WI38 (cell line): ENCODE data around the gene CD4.
"Not testable (repeated sequence)": the region's sequence is repeated elsewhere in the genome, so short reads cannot be mapped to it uniquely, and the experiment has no call there.

Experiments used
- H3K4me3 ChIP-seq: 2 replicates; pipeline ENCODE4 v1.5.1; 2011; ENCODE audit warnings: low read depth, mild to moderate bottlenecking, control low read depth, low read length
- TF ChIP-seq, protein P1 (sequence below): IDR thresholded peaks from 2 replicates; pipeline ENCODE4 v1.5.1; 2012; ENCODE audit warnings: low read depth, mild to moderate bottlenecking, control low read depth, low read length

Gene CD4

DNA sequence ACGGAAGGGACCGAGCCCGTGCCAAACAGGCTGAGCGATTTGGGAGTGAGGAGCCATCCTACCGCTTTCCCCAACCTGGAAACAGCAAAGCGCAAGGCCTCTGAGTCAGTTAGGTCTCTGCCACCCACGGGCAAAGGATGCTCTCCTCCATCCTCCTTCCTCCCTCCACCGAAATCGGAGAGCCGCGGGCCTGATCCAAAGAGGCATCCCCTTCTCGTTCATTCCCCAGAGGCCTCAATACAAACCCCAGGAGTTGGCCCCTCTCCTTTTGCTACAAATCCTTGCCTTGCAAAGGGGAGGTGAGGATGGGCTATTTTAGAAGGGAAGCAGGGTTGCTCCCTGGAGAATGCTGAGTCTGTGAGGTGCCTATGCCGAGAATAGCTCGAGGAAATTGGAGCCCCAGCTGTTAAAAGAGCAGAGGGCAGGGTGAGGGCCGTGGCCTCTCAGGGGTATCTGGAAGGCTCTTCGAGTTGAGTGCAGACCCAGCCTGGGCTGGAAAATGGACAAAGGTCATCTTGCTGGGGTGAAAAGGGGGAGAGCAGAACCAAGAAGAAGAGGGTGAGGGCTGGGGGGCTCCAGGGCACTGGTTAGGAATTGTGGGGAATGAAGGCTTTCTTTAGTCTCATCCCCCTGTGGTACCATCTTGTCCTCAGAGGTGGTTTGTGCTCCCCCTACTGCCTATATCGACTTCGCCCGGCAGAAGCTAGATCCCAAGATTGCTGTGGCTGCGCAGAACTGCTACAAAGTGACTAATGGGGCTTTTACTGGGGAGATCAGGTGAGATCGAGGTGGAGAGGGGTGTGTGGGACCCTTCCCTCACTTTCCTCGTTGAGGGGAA, 79.1 kb downstream of the CD4 start:
- TF ChIP-seq, protein P1, sequence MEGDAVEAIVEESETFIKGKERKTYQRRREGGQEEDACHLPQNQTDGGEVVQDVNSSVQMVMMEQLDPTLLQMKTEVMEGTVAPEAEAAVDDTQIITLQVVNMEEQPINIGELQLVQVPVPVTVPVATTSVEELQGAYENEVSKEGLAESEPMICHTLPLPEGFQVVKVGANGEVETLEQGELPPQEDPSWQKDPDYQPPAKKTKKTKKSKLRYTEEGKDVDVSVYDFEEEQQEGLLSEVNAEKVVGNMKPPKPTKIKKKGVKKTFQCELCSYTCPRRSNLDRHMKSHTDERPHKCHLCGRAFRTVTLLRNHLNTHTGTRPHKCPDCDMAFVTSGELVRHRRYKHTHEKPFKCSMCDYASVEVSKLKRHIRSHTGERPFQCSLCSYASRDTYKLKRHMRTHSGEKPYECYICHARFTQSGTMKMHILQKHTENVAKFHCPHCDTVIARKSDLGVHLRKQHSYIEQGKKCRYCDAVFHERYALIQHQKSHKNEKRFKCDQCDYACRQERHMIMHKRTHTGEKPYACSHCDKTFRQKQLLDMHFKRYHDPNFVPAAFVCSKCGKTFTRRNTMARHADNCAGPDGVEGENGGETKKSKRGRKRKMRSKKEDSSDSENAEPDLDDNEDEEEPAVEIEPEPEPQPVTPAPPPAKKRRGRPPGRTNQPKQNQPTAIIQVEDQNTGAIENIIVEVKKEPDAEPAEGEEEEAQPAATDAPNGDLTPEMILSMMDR = no peak
- peak overlapping the region; percentile 80 for H3K4me3 ChIP-seq

DNA sequence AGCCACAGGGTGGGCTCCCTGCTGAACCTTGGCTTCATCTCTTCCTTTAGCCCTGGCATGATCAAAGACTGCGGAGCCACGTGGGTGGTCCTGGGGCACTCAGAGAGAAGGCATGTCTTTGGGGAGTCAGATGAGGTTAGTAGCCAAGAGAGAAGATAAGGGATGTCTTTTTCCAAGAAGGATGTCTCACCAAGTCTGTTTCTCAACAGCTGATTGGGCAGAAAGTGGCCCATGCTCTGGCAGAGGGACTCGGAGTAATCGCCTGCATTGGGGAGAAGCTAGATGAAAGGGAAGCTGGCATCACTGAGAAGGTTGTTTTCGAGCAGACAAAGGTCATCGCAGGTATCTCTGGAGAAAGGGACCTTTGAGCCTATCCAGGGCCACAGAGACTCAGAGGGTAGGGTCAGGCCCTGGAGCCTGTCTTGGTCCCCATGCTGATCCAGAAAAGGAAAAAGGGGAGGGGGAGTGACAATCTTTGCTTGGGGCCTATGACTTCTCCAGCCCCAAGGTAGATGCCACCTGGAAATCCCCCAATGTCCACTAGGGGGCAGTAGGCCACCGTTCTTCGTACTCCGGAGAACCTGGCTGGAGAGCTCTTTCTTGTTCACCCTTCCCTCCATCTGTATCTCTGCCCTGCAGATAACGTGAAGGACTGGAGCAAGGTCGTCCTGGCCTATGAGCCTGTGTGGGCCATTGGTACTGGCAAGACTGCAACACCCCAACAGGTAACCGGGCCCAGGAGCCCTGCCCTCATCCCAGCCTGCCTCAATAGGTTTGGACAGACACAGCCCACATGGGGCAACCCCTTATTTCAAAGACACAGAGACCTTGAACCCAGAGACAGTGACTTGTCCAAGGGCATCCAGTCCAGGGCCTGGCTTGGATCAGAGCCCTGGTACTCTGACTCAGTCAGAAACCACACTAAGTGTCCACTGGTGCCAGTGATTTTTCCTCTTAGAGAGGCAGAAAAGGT, 80.0 kb downstream of the CD4 start:
- peak overlapping the region; percentile 80 for H3K4me3 ChIP-seq
- TF ChIP-seq, protein P1 = peak; percentile 82

DNA sequence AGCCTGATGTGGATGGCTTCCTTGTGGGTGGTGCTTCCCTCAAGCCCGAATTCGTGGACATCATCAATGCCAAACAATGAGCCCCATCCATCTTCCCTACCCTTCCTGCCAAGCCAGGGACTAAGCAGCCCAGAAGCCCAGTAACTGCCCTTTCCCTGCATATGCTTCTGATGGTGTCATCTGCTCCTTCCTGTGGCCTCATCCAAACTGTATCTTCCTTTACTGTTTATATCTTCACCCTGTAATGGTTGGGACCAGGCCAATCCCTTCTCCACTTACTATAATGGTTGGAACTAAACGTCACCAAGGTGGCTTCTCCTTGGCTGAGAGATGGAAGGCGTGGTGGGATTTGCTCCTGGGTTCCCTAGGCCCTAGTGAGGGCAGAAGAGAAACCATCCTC, 81.0 kb downstream of the CD4 start:
- H3K4me3 ChIP-seq = not testable (repeated sequence)
